Measurements from ENCODE around the gene LRRC10.

GRCh38 chr12:69660164-69660863 is 49.6 kb upstream of the LRRC10 start:
- TF ChIP-seq CTCF (IDR thresholded peaks at IDR 0.05 in 2 of 3, conservative IDR thresholded peaks at IDR 0.05 in 1 of 3; ENCODE audit: control insufficient read depth in 2 of 3, extremely low read depth in 1 of 3, insufficient read depth in 1 of 3, low read depth in 3 of 3, low read length in 3 of 3) (no peak), E4F1 (IDR thresholded peaks at IDR 0.05; ENCODE audit: borderline replicate concordance, partially characterized antibody) (no peak)

All from GM12878 (cell line).